Upper lobe of left lung (tissue), 6 donors: ENCODE measurements around the gene ABHD14A. TPM values are rescaled to one million over a fixed set of nuclear protein-coding genes. Genes with fewer than 3 reads are reported as not detected.

Experiments
- ATAC-seq, 2 donors: fragments of 200-7000 bp; cut with Tn5 transposase; one replicate each; pipeline ENCODE4 v1.9.1; 2022; ENCODE audit warnings: mild to moderate bottlenecking in 2 of 2, moderate library complexity in 2 of 2; ENCODE audit not compliant: low FRiP score in 2 of 2
- DNase-seq, 2 donors: peaks; one replicate each; pipeline ENCODE4 v3.0.0-alpha.2; 2019 to 2020
- H3K27ac ChIP-seq, 4 donors: fragments of 200-600 bp; sonication (generic); one replicate each; pipeline ENCODE4 v1.5.1; 2016 to 2019
- H3K27me3 ChIP-seq, 4 donors: fragments of 200-600 bp; sonication (generic); one replicate each; pipeline ENCODE4 v1.5.1; 2017 to 2019
- H3K36me3 ChIP-seq, 4 donors: fragments of 200-600 bp; sonication (generic); one replicate each; pipeline ENCODE4 v1.5.1; 2016 to 2019
- H3K4me1 ChIP-seq, 4 donors: fragments of 200-600 bp; sonication (generic); one replicate each; pipeline ENCODE4 v1.5.1; 2018 to 2019
- H3K4me3 ChIP-seq, 4 donors: fragments of 200-600 bp; sonication (generic); one replicate each; pipeline ENCODE4 v1.5.1; 2017 to 2019; ENCODE audit warnings: mild to moderate bottlenecking in 2 of 4, moderate library complexity in 1 of 4
- H3K9me3 ChIP-seq, 4 donors: fragments of 200-600 bp; sonication (generic); one replicate each; pipeline ENCODE4 v1.5.1; 2018 to 2019
- CTCF ChIP-seq, 6 experiments: fragments of 450-650 bp in 4 of 6; fragments of 200-600 bp in 2 of 6; sonication (generic) in 2 of 6; IDR thresholded peaks; one replicate each; pipeline ENCODE4 v1.5.1; 2016 to 2019; ENCODE audit warnings: antibody characterized with exemption in 6 of 6
- EP300 ChIP-seq, 4 donors: sonication (generic); formaldehyde crosslinking; IDR thresholded peaks; one replicate each; pipeline ENCODE4 v1.5.1; 2017; ENCODE audit warnings: antibody characterized with exemption in 4 of 4, control low read depth in 2 of 4
- POLR2A ChIP-seq, 4 donors: fragments of 450-650 bp; IDR thresholded peaks; one replicate each; pipeline ENCODE4 v1.5.1; 2016 to 2017; ENCODE audit warnings: antibody characterized with exemption in 4 of 4, mild to moderate bottlenecking in 2 of 4
- POLR2AphosphoS5 ChIP-seq, 2 donors: sonication (generic); formaldehyde crosslinking; IDR thresholded peaks; one replicate each; pipeline ENCODE4 v1.5.1; 2017; ENCODE audit warnings: antibody characterized with exemption in 2 of 2
- WGBS, 2 donors: methylation state at CpG; one replicate each; pipeline ENCODE4 v1.1.5; 2017 to 2018; 5-methylcytosine and 5-hydroxymethylcytosine counted together
- total RNA-seq, 6 donors: library from RNA; depleted of rRNA in 4 of 6; stranded (reverse); fragments of >200 nt in 4 of 6; gene quantifications; one replicate each; pipeline versions ENCODE4 v1.1.0 to v1.2.1, GENCODE V29; 2016 to 2021
- donor health status: DM: no; HTN: no; CAD: no; lungs with moderate emphysema.
- donor health status: DM: no; HTN: yes; CAD: no; lungs with severe emphysema.

ABHD14A gene
- total RNA-seq, 6 donors from 2014 or later = 15.7 to 44.5 (median 26.3) TPM

DNA sequence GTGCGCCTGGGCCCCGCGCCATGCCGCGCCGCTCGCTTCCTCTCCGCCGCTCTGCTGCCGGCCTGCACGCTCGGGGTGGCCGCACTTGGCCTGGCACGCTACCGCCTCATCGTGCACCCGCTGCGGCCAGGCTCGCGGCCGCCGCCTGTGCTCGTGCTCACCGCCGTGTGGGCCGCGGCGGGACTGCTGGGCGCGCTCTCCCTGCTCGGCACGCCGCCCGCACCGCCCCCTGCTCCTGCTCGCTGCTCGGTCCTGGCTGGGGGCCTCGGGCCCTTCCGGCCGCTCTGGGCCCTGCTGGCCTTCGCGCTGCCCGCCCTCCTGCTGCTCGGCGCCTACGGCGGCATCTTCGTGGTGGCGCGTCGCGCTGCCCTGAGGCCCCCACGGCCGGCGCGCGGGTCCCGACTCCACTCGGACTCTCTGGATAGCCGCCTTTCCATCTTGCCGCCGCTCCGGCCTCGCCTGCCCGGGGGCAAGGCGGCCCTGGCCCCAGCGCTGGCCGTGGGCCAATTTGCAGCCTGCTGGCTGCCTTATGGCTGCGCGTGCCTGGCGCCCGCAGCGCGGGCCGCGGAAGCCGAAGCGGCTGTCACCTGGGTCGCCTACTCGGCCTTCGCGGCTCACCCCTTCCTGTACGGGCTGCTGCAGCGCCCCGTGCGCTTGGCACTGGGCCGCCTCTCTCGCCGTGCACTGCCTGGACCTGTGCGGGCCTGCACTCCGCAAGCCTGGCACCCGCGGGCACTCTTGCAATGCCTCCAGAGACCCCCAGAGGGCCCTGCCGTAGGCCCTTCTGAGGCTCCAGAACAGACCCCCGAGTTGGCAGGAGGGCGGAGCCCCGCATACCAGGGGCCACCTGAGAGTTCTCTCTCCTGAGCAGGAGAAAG is 18.7 kb upstream of the ABHD14A start:
- DNase-seq (peak in 1 of 2 donors; percentile 92), ATAC-seq (peak; percentile 43 to 85)
- WGBS, 2 donors = 12 to 20% methylated on average over 2 to 21 of the region's 97 CpGs

DNA sequence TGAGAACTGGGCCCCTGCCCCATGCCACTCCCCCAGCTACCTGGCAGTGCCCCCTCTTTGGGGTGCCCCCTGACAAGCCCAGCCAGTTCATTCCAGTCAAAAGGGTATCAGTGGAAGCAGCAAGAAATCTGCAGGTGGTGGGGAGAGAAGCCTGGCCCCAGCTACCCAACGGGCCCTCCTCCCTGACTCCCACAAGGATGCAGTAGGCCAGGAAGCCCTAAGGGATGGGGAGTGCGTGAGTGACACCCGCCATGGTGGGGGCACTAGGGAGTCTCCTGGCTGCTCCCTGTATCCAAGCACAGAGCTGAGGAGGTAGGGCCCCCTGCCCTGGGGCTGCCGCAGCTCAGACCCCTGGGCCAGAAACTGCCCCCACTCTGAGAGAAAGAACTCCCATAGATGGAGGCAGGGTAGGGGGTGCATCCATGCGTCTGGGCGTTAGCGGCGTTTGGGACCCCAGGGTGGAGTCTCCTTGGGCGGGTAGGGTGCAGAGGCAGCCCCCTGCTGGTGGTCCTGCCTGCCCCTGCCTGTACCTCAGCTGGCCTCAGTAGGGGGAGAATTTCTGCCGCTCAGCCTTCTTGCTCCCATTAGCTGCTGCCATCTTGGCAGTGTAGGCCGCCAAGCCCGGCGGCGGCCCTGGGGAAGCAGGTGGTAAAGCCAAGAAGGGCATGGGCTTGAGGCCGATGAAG is 17.2 kb upstream of the ABHD14A start:
- Histone ChIP-seq H3K36me3 (peaks cover 0 to 28% (median 14%) of the 10 kb centered on the region in 4 donors), H3K27me3 (peaks cover 0 to 9% (median 0%) of the 10 kb centered on the region in 4 donors), H3K4me3 (no peak overlapping the region), H3K4me1 (peaks cover 6 to 18% (median 10%) of the 10 kb centered on the region in 4 donors), H3K9me3 (no peaks in the 10 kb centered on the region), H3K27ac (no peak overlapping the region)
- WGBS, 2 donors = 98 to 100% methylated on average over 9 to 12 of the region's 15 CpGs
- DNase-seq (no peak), ATAC-seq (no peak)
- TF ChIP-seq CTCF (IDR thresholded peaks at IDR 0.05) = no peak
- TF ChIP-seq POLR2A (IDR thresholded peaks at IDR 0.05) = no peak
- no peak for TF ChIP-seq EP300 (IDR thresholded peaks at IDR 0.05)
- no peak for TF ChIP-seq POLR2AphosphoS5 (IDR thresholded peaks at IDR 0.05)

More for the DNA sequence above, 18.7 kb upstream of the ABHD14A start:
- Histone ChIP-seq H3K9me3 (no peaks in the 10 kb centered on the region), H3K4me1 (peaks cover 6 to 18% (median 10%) of the 10 kb centered on the region in 4 donors), H3K4me3 (peak overlapping the region in 3 of 4 donors; percentile 31 to 57 (median 54)), H3K27me3 (peaks cover 0 to 9% (median 0%) of the 10 kb centered on the region in 4 donors), H3K27ac (peak overlapping the region; percentile 39 to 64 (median 54)), H3K36me3 (peaks cover 0 to 28% (median 14%) of the 10 kb centered on the region in 4 donors)
- TF ChIP-seq CTCF (IDR thresholded peaks at IDR 0.05) (peak; percentile 31 to 90 (median 52)), POLR2A (IDR thresholded peaks at IDR 0.05) (no peak)

GRCh38 chr3:51958603-51959521 is 16.0 kb upstream of the ABHD14A start:
- Histone ChIP-seq H3K4me3 (no peak overlapping the region), H3K27me3 (peaks cover 0 to 9% (median 0%) of the 10 kb centered on the region in 4 donors), H3K36me3 (peaks cover 0 to 28% (median 14%) of the 10 kb centered on the region in 4 donors), H3K4me1 (peaks cover 6 to 18% (median 10%) of the 10 kb centered on the region in 4 donors), H3K27ac (no peak overlapping the region), H3K9me3 (no peaks in the 10 kb centered on the region)
- DNase-seq = no peak
- 95 to 96% methylated on average over 18 to 20 of the region's 20 CpGs for whole genome bisulfite sequencing, 2 donors
- ATAC-seq = no peak
- TF ChIP-seq CTCF (IDR thresholded peaks at IDR 0.05) (no peak), POLR2A (IDR thresholded peaks at IDR 0.05) (no peak), EP300 (IDR thresholded peaks at IDR 0.05) (no peak), POLR2AphosphoS5 (IDR thresholded peaks at IDR 0.05) (no peak)

- 87 to 100% methylated on average over 3 to 7 of the region's 7 CpGs for WGBS, 2 donors
- peaks cover 6 to 18% (median 10%) of the 10 kb centered on the region in 4 donors for H3K4me1 ChIP-seq
- DNase-seq (no peak), ATAC-seq (no peak)
- H3K27me3 ChIP-seq = peaks cover 0 to 9% (median 0%) of the 10 kb centered on the region in 4 donors
- no peak overlapping the region for H3K4me3 ChIP-seq
- peaks cover 0 to 28% (median 14%) of the 10 kb centered on the region in 4 donors for H3K36me3 ChIP-seq
- no peak for TF ChIP-seq POLR2A (IDR thresholded peaks at IDR 0.05)
- no peak for TF ChIP-seq POLR2AphosphoS5 (IDR thresholded peaks at IDR 0.05)
- no peak for TF ChIP-seq EP300 (IDR thresholded peaks at IDR 0.05)
- TF ChIP-seq CTCF (IDR thresholded peaks at IDR 0.05) = no peak
- H3K9me3 ChIP-seq = no peaks in the 10 kb centered on the region
- H3K27ac ChIP-seq = no peak overlapping the region
Measured at GRCh38 chr3:51959651-51960050, 15.2 kb upstream of the ABHD14A start.
